H1 (cell line): Measurements from ENCODE around the gene PPP1R7. TPM values are rescaled to one million over a fixed set of nuclear protein-coding genes. Genes with fewer than 3 reads are reported as not detected.

Experiments
- CTCF ChIA-PET: fragments of 300-600 bp; sonication (Branson Sonifier 250); formaldehyde crosslinking; loops from one replicate; lab custom pipeline; 2021; ENCODE audit not compliant: partially characterized antibody; lab: Charles Lee
- POLR2A ChIA-PET: fragments of 300-600 bp; sonication (Branson Sonifier 250); formaldehyde crosslinking; loops from one replicate; lab custom pipeline; 2021; ENCODE audit warnings: inconsistent platforms; ENCODE audit not compliant: partially characterized antibody; lab: Charles Lee
- DNase-seq, 2 experiments: peaks; one replicate each; pipeline versions ENCODE4 v3.0.0 to v3.0.0-alpha.2; 2010 to 2022; ENCODE audit warnings: low spot score in 2 of 2, low read depth in 1 of 2, mixed read lengths in 1 of 2
- FAIRE-seq: peaks from 2 replicates; lab custom pipeline; 2011; peaks lifted over from hg19 to GRCh38; lab: Jason Lieb, UNC
- H2AFZ ChIP-seq: 2 replicates; pipeline ENCODE4 v1.8.1; 2012; ENCODE audit warnings: low read length, inconsistent platforms
- H2AK5ac ChIP-seq: 2 replicates; pipeline ENCODE4 v1.6.1; 2013; ENCODE audit warnings: low read depth, low read length
- H2BK120ac ChIP-seq: replicated peaks from 2 replicates; pipeline ENCODE3; 2013; ENCODE audit warnings: low read depth, low read length, inconsistent platforms
- H2BK12ac ChIP-seq: 2 replicates; pipeline ENCODE4 v1.6.1; 2013; ENCODE audit warnings: low read depth, low read length
- H2BK15ac ChIP-seq: 2 replicates; pipeline ENCODE4 v1.6.1; 2013; ENCODE audit warnings: low read length
- H2BK20ac ChIP-seq: 2 replicates; pipeline ENCODE4 v1.6.1; 2013; ENCODE audit warnings: low read length
- H2BK5ac ChIP-seq: 2 replicates; pipeline ENCODE4 v1.6.1; 2013; ENCODE audit warnings: low read depth, low read length
- H3K14ac ChIP-seq: 2 replicates; pipeline ENCODE4 v1.6.1; 2013; ENCODE audit warnings: inconsistent platforms; ENCODE audit not compliant: insufficient read length
- H3K18ac ChIP-seq: 2 replicates; pipeline ENCODE4 v1.6.1; 2013; ENCODE audit warnings: low read length; ENCODE audit errors: extremely low read depth
- H3K23ac ChIP-seq: 2 replicates; pipeline ENCODE4 v1.6.1; 2013; ENCODE audit warnings: inconsistent platforms; ENCODE audit not compliant: insufficient read length
- H3K23me2 ChIP-seq: 2 replicates; pipeline ENCODE4 v1.6.1; 2013; ENCODE audit warnings: low read depth, low read length
- H3K27ac ChIP-seq: 2 replicates; pipeline ENCODE4 v1.6.1; 2011; ENCODE audit warnings: low read depth, low read length, inconsistent platforms
- H3K27me3 ChIP-seq, 4 experiments: replicated peaks in 1 of 4; 1 replicate in 1 of 4; 2 replicates in 3 of 4; pipeline versions ENCODE4 v1.6.1 to v1.8.1; 2011 to 2013; ENCODE audit warnings: low read length in 3 of 4, mild to moderate bottlenecking in 3 of 4, inconsistent platforms in 2 of 4, mixed read lengths in 2 of 4, moderate library complexity in 1 of 4; ENCODE audit not compliant: control insufficient read depth in 3 of 4, insufficient read depth in 3 of 4; ENCODE audit errors: extremely low read depth in 1 of 4
- H3K36me3 ChIP-seq, 4 experiments: 2 replicates each; pipeline versions ENCODE4 v1.6.1 to v1.8.1; 2011 to 2013; ENCODE audit warnings: mild to moderate bottlenecking in 4 of 4, low read length in 3 of 4, moderate library complexity in 2 of 4, control low read depth in 1 of 4, inconsistent platforms in 1 of 4; ENCODE audit not compliant: insufficient read depth in 4 of 4, control insufficient read depth in 2 of 4
- H3K4ac ChIP-seq: replicated peaks from 2 replicates; pipeline ENCODE3; 2013; ENCODE audit warnings: low read length, low read depth, mixed read lengths, inconsistent platforms; ENCODE audit not compliant: insufficient read length
- H3K4me1 ChIP-seq, 4 experiments: replicated peaks in 1 of 4; 1 replicate in 1 of 4; 2 replicates in 3 of 4; pipeline versions ENCODE4 v1.6.1 to v1.8.1; 2011 to 2013; ENCODE audit warnings: low read length in 3 of 4, inconsistent platforms in 2 of 4, mixed read lengths in 1 of 4; ENCODE audit not compliant: insufficient read depth in 4 of 4, control insufficient read depth in 3 of 4
- H3K4me2 ChIP-seq, 2 experiments: 2 replicates each; pipeline versions ENCODE4 v1.6.1 to v1.8.1; 2011 to 2013; ENCODE audit warnings: low read depth in 2 of 2, low read length in 2 of 2, control low read depth in 1 of 2, inconsistent platforms in 1 of 2, mild to moderate bottlenecking in 1 of 2; ENCODE audit not compliant: insufficient read depth in 1 of 2
- H3K4me3 ChIP-seq, 4 experiments: fragments of 200-600, 300-600 bp in 1 of 4; sonication (generic), shearing (Covaris generic), sonication (Bioruptor Twin) in 1 of 4; 2 replicates each; pipeline versions ENCODE4 v1.5.1 to v1.8.1; 2011 to 2016; ENCODE audit warnings: low read length in 4 of 4, low read depth in 3 of 4, control low read depth in 2 of 4, inconsistent platforms in 2 of 4, mild to moderate bottlenecking in 2 of 4, mixed read lengths in 1 of 4, moderate library complexity in 1 of 4; ENCODE audit not compliant: insufficient read depth in 2 of 4; ENCODE audit errors: extremely low read depth in 1 of 4
- H3K56ac ChIP-seq: replicated peaks from 2 replicates; pipeline ENCODE3; 2013; ENCODE audit warnings: low read depth, mild to moderate bottlenecking, mixed read lengths, low read length, inconsistent platforms; ENCODE audit not compliant: insufficient read length
- H3K79me1 ChIP-seq: 2 replicates; pipeline ENCODE4 v1.6.1; 2013; ENCODE audit warnings: low read depth, low read length, control low read depth
- H3K79me2 ChIP-seq, 2 experiments: 2 replicates each; pipeline versions ENCODE4 v1.6.1 to v1.8.1; 2012 to 2013; ENCODE audit warnings: low read length in 2 of 2, mild to moderate bottlenecking in 2 of 2, inconsistent platforms in 1 of 2; ENCODE audit not compliant: insufficient read depth in 2 of 2, control insufficient read depth in 1 of 2
- H3K9ac ChIP-seq, 4 experiments: replicated peaks in 1 of 4; 1 replicate in 1 of 4; 2 replicates in 3 of 4; pipeline versions ENCODE4 v1.6.1 to v1.8.1; 2011 to 2013; ENCODE audit warnings: low read depth in 3 of 4, low read length in 3 of 4, control low read depth in 2 of 4, mild to moderate bottlenecking in 2 of 4, moderate library complexity in 2 of 4, inconsistent platforms in 1 of 4; ENCODE audit errors: extremely low read depth in 1 of 4
- H3K9me3 ChIP-seq, 2 experiments: 2 replicates each; pipeline versions ENCODE4 v1.6.1 to v1.8.1; 2012 to 2013; ENCODE audit warnings: mild to moderate bottlenecking in 2 of 2, moderate library complexity in 2 of 2, control low read depth in 1 of 2, inconsistent platforms in 1 of 2, low read depth in 1 of 2, low read length in 1 of 2, mixed read lengths in 1 of 2; ENCODE audit not compliant: insufficient read depth in 2 of 2
- H4K20me1 ChIP-seq, 2 experiments: replicated peaks in 1 of 2; 2 replicates each; pipeline versions ENCODE3 to v1.8.1; 2011 to 2013; ENCODE audit warnings: inconsistent platforms in 2 of 2, low read length in 2 of 2, mild to moderate bottlenecking in 1 of 2; ENCODE audit not compliant: insufficient read depth in 2 of 2, control insufficient read depth in 1 of 2
- H4K5ac ChIP-seq: 2 replicates; pipeline ENCODE4 v1.6.1; 2013; ENCODE audit warnings: low read length, low read depth, mixed read lengths, inconsistent platforms; ENCODE audit not compliant: insufficient read length
- H4K8ac ChIP-seq: 2 replicates; pipeline ENCODE4 v1.8.0; 2013; ENCODE audit warnings: mild to moderate bottlenecking, moderate library complexity, low read length, inconsistent platforms; ENCODE audit not compliant: insufficient read depth; ENCODE audit errors: extremely low read depth
- H4K91ac ChIP-seq: replicated peaks from 2 replicates; pipeline ENCODE3; 2013; ENCODE audit warnings: low read length, mixed read lengths, inconsistent platforms; ENCODE audit not compliant: insufficient read length
- MAFK ChIP-seq: IDR thresholded peaks from 2 replicates; pipeline ENCODE4 v1.6.1; 2012; ENCODE audit warnings: low read depth, mild to moderate bottlenecking, improper control_type of control experiment, low read length
- WGBS, 2 experiments: shearing (Covaris generic) in 1 of 2; methylation state at CpG; one replicate each; pipeline versions ENCODE4 v1.1.6 to v1.1.7; 2013 to 2015; ENCODE audit warnings: low lambda C conversion rate in 2 of 2, mixed read lengths in 2 of 2, inconsistent platforms in 1 of 2, low coverage in 1 of 2, missing lambda C conversion rate in 1 of 2; ENCODE audit not compliant: insufficient replicate concordance in 2 of 2, insufficient coverage in 1 of 2, insufficient read length in 1 of 2; ENCODE audit errors: extremely low coverage in 1 of 2, missing lambda C conversion rate in 1 of 2; 5-methylcytosine and 5-hydroxymethylcytosine counted together
- polyA plus RNA-seq, 7 experiments: library from polyadenylated mRNA; depleted of rRNA in 3 of 7; stranded (reverse) in 5 of 7; unstranded in 2 of 7; fragments of >200 nt in 5 of 7; fragments of 200-250 nt in 2 of 7; gene quantifications; 1 replicate in 5 of 7; 2 replicates in 1 of 7; 4 replicates in 1 of 7; pipeline versions ENCODE4 v1.2.1 to v1.2.3, GENCODE V29; 2011 to 2013; ENCODE audit warnings: missing spikeins in 2 of 7, mixed read lengths in 2 of 7
- total RNA-seq: library from RNA; stranded (reverse); fragmentation: NEBNext Ultra II Directional; extraction: Animal tissue kit (Norgen Biotek cat#: 25700); gene quantifications from 2 replicates; pipeline ENCODE4 v1.2.1, GENCODE V29; 2021

PPP1R7 gene
- total and polyA plus RNA-seq, 2 of the 8 experiments (the other 6 are each of a cell fraction or from before 2014, with no cell fraction given): 22.2 to 64.0 TPM

DNA sequence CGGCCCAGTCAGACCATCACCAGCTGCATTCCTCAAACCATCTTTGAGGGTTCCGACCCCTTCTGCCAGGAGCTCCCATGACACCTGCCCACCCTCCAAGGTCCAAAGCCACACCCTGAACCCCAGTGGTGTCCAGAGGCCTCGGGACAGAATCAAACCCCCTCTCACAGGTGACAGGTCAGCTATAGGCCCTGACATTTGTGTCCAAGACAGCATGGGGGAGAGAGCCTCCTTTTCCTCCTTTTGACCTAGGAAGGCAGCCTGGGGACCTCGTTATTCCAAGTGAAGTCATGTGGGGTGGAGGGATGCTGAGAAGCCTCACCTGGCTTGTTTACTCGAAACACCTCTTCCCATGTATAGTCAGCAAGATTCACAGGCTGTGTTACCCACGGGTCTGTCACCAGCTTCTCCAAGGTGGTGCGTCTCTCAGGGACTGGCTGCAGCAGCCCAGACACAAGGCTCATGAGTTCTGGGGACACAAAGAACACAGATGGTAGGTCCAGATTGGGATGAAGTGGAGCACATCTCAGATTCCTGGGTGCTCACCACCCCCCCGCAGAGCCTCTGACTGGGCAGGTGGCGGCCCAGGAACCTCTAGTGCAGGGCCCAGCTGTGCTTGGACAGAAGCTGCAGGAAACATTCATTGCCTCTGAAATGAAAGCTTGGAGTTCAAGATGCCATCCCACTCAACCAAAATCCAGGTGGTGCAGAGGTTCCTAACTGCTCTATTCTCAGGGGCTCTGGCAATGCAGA lies 43.1 kb upstream of the PPP1R7 start:
- H3K9ac ChIP-seq: no peak overlapping the region
- 94% methylated on average over 9 of the region's 9 CpGs; no CpG with 5 or more reads in 1 of the 2 experiments for WGBS, 2 experiments

More for the DNA sequence above, 43.1 kb upstream of the PPP1R7 start:
- Histone ChIP-seq H2AFZ (no peak overlapping the region), H3K4me3 (no peak overlapping the region), H3K4me2 (no peak overlapping the region), H3K27me3 (no peaks in the 10 kb centered on the region), H3K18ac (no peak overlapping the region), H2BK12ac (no peak overlapping the region), H3K9me3 (no peaks in the 10 kb centered on the region), H4K5ac (no peak overlapping the region), H3K4ac (no peak overlapping the region), H3K23me2 (no peaks in the 10 kb centered on the region; the same call in 1 of the 2 replicates), H2BK5ac (no peak overlapping the region), H3K56ac (no peak overlapping the region), H3K36me3 (peaks cover 0 to 17% (median 2%) of the 10 kb centered on the region in 4 experiments; a peak in 4 of 8 replicates), H2BK20ac (no peak overlapping the region), H2AK5ac (no peak overlapping the region), H3K23ac (no peak overlapping the region), H4K20me1 (peaks cover 0 to 6% of the 10 kb centered on the region in 2 experiments), H3K27ac (no peak overlapping the region), H3K4me1 (no peaks in the 10 kb centered on the region; a peak in 1 of 7 replicates), H3K14ac (no peak overlapping the region), H4K91ac (no peak overlapping the region), H2BK120ac (no peak overlapping the region), H3K79me1 (no peaks in the 10 kb centered on the region; the same call in 1 of the 2 replicates), H3K79me2 (no peaks in the 10 kb centered on the region), H2BK15ac (no peak overlapping the region), H4K8ac (no peak overlapping the region)
- DNase-seq (no peak), FAIRE-seq (no peak)
- no peak for TF ChIP-seq MAFK
- ChIA-PET CTCF (no interaction called here), POLR2A (interaction anchor here (0.9 kb wide), 1 partner anchor 41 kb away, joined by 3 read pairs; no protein-coding TSS in a partner anchor)
